GM23338 (cell line): Measurements from ENCODE around the gene KCNMB2.

Experiments used
- CREB1 ChIP-seq: fragments of 250-450 bp; sonication (Bioruptor Pico); IDR thresholded peaks from 2 replicates; pipeline ENCODE4 v1.5.0; 2020; ENCODE audit warnings: low read depth, mild to moderate bottlenecking, moderate library complexity
- EZH2 ChIP-seq: fragments of 200-600 bp; sonication (generic); IDR thresholded peaks from one replicate; pipeline ENCODE4 v1.8.0; 2017; ENCODE audit warnings: antibody characterized with exemption, mild to moderate bottlenecking, low read depth; ENCODE audit not compliant: unreplicated experiment
- EZH2phosphoT487 ChIP-seq: fragments of 200-600 bp; sonication (generic); IDR thresholded peaks from one replicate; pipeline ENCODE4 v1.8.1; 2018; ENCODE audit warnings: antibody characterized with exemption; ENCODE audit not compliant: unreplicated experiment
- JUNB ChIP-seq: IDR thresholded peaks from one replicate; pipeline ENCODE4 v1.6.1; 2016; ENCODE audit warnings: antibody characterized with exemption; ENCODE audit not compliant: unreplicated experiment
- STAT1 ChIP-seq: IDR thresholded peaks from one replicate; pipeline ENCODE4 v1.6.1; 2016; ENCODE audit warnings: antibody characterized with exemption; ENCODE audit not compliant: unreplicated experiment
- TF ChIP-seq, protein P1 (sequence below), 2 experiments: fragments of 200-600 bp in 1 of 2; sonication (generic) in 1 of 2; conservative IDR thresholded peaks; 2 replicates each; pipeline versions ENCODE4 v1.5.1 to v1.6.1; 2016 to 2017; ENCODE audit warnings: antibody characterized with exemption in 2 of 2, low read depth in 2 of 2, mild to moderate bottlenecking in 2 of 2, moderate library complexity in 1 of 2
- TF ChIP-seq, protein P2 (sequence below): IDR thresholded peaks from one replicate; pipeline ENCODE4 v1.6.1; 2018; ENCODE audit warnings: antibody characterized with exemption; ENCODE audit not compliant: unreplicated experiment
- TF ChIP-seq, protein P3 (sequence below): IDR thresholded peaks from 2 replicates; pipeline ENCODE4 v1.6.1; 2016; ENCODE audit warnings: antibody characterized with exemption

DNA sequence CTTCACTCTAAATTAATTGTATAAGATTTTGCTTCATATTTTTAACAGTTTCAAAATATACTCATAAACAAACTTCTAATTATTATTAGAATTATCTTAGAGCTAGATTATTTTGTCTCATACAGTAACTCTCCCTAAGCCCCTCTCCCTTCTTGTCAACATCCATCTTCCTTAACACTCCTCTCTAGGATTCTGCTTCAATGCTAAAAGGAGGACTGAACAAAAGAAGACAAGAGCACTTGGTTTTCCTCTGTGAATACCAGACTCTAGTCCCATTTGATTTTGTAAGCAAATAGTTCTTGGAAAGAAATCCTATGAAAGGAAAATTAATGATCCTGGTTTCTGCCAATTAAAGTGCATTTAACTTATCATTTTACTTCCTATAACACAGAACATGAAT, 91.8 kb downstream of the KCNMB2 start:
- TF ChIP-seq, protein P1, sequence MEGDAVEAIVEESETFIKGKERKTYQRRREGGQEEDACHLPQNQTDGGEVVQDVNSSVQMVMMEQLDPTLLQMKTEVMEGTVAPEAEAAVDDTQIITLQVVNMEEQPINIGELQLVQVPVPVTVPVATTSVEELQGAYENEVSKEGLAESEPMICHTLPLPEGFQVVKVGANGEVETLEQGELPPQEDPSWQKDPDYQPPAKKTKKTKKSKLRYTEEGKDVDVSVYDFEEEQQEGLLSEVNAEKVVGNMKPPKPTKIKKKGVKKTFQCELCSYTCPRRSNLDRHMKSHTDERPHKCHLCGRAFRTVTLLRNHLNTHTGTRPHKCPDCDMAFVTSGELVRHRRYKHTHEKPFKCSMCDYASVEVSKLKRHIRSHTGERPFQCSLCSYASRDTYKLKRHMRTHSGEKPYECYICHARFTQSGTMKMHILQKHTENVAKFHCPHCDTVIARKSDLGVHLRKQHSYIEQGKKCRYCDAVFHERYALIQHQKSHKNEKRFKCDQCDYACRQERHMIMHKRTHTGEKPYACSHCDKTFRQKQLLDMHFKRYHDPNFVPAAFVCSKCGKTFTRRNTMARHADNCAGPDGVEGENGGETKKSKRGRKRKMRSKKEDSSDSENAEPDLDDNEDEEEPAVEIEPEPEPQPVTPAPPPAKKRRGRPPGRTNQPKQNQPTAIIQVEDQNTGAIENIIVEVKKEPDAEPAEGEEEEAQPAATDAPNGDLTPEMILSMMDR (conservative IDR thresholded peaks at IDR 0.05; ENCODE audit: low read depth in 2 of 2), result no peak
- no peak for TF ChIP-seq EZH2phosphoT487
- TF ChIP-seq STAT1, result no peak
- TF ChIP-seq CREB1 (CRISPR knock-in tag), result no peak
- no peak for TF ChIP-seq EZH2
- TF ChIP-seq, protein P2, sequence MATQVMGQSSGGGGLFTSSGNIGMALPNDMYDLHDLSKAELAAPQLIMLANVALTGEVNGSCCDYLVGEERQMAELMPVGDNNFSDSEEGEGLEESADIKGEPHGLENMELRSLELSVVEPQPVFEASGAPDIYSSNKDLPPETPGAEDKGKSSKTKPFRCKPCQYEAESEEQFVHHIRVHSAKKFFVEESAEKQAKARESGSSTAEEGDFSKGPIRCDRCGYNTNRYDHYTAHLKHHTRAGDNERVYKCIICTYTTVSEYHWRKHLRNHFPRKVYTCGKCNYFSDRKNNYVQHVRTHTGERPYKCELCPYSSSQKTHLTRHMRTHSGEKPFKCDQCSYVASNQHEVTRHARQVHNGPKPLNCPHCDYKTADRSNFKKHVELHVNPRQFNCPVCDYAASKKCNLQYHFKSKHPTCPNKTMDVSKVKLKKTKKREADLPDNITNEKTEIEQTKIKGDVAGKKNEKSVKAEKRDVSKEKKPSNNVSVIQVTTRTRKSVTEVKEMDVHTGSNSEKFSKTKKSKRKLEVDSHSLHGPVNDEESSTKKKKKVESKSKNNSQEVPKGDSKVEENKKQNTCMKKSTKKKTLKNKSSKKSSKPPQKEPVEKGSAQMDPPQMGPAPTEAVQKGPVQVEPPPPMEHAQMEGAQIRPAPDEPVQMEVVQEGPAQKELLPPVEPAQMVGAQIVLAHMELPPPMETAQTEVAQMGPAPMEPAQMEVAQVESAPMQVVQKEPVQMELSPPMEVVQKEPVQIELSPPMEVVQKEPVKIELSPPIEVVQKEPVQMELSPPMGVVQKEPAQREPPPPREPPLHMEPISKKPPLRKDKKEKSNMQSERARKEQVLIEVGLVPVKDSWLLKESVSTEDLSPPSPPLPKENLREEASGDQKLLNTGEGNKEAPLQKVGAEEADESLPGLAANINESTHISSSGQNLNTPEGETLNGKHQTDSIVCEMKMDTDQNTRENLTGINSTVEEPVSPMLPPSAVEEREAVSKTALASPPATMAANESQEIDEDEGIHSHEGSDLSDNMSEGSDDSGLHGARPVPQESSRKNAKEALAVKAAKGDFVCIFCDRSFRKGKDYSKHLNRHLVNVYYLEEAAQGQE, result no peak
- TF ChIP-seq, protein P3, sequence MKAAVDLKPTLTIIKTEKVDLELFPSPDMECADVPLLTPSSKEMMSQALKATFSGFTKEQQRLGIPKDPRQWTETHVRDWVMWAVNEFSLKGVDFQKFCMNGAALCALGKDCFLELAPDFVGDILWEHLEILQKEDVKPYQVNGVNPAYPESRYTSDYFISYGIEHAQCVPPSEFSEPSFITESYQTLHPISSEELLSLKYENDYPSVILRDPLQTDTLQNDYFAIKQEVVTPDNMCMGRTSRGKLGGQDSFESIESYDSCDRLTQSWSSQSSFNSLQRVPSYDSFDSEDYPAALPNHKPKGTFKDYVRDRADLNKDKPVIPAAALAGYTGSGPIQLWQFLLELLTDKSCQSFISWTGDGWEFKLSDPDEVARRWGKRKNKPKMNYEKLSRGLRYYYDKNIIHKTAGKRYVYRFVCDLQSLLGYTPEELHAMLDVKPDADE, result no peak
- no peak for TF ChIP-seq JUNB
